Hepatocyte (in vitro differentiated cells): ENCODE results near the gene IGSF11. TPM values are rescaled to one million over a fixed set of nuclear protein-coding genes. Genes with fewer than 3 reads are reported as not detected.
A peak's percentile ranks its signal among the peaks of the same experiment; 100 is the strongest.
"Not testable (repeated sequence)": the region's sequence is repeated elsewhere in the genome, so short reads cannot be mapped to it uniquely, and the experiment has no call there.

Experiments used
- DNase-seq: peaks from one replicate; pipeline ENCODE4 v3.0.0-alpha.2; 2016; ENCODE audit warnings: low spot score
- H2AFZ ChIP-seq: fragments of 200-600 bp; sonication (generic); 2 replicates; pipeline ENCODE4 v1.6.0; 2016; ENCODE audit warnings: antibody characterized with exemption, mild to moderate bottlenecking
- H3K27ac ChIP-seq: fragments of 200-600 bp; sonication (generic); 2 replicates; pipeline ENCODE4 v1.5.1; 2016; ENCODE audit warnings: mild to moderate bottlenecking
- H3K27me3 ChIP-seq: fragments of 200-600 bp; sonication (generic); 2 replicates; pipeline ENCODE4 v1.6.1; 2016
- H3K36me3 ChIP-seq: fragments of 200-600 bp; sonication (generic); replicated peaks from 2 replicates; pipeline ENCODE4 v1.5.1; 2016; ENCODE audit warnings: low read depth; ENCODE audit not compliant: insufficient read depth
- H3K4me1 ChIP-seq: fragments of 200-600 bp; sonication (generic); 2 replicates; pipeline ENCODE4 v1.5.1; 2016; ENCODE audit warnings: mild to moderate bottlenecking, moderate library complexity; ENCODE audit not compliant: insufficient read depth
- H3K4me2 ChIP-seq: fragments of 200-600 bp; sonication (generic); 2 replicates; pipeline ENCODE4 v1.6.0; 2016
- H3K4me3 ChIP-seq: fragments of 200-600 bp; sonication (generic); 2 replicates; pipeline ENCODE4 v1.5.1; 2016; ENCODE audit warnings: mild to moderate bottlenecking
- H3K79me2 ChIP-seq: fragments of 200-600 bp; sonication (generic); 2 replicates; pipeline ENCODE4 v1.6.0; 2017; ENCODE audit warnings: mild to moderate bottlenecking
- H3K9me2 ChIP-seq: fragments of 200-600 bp; sonication (generic); replicated peaks from 2 replicates; pipeline ENCODE4 v1.6.0; 2017; ENCODE audit warnings: mild to moderate bottlenecking; ENCODE audit not compliant: insufficient read depth
- H3K9me3 ChIP-seq: fragments of 200-600 bp; sonication (generic); 2 replicates; pipeline ENCODE4 v1.5.1; 2016; ENCODE audit warnings: low read depth, mild to moderate bottlenecking
- H4K20me1 ChIP-seq: fragments of 200-600 bp; sonication (generic); 2 replicates; pipeline ENCODE4 v1.6.0; 2016; ENCODE audit warnings: mild to moderate bottlenecking; ENCODE audit not compliant: insufficient read depth, poor library complexity, severe bottlenecking
- CTCF ChIP-seq: fragments of 200-600 bp; sonication (generic); IDR thresholded peaks from 2 replicates; pipeline ENCODE4 v1.5.1; 2016; ENCODE audit warnings: antibody characterized with exemption, mild to moderate bottlenecking; ENCODE audit not compliant: poor library complexity
- EZH2 ChIP-seq: fragments of 200-600 bp; sonication (generic); IDR thresholded peaks from 2 replicates; pipeline ENCODE4 v1.6.1; 2016; ENCODE audit warnings: antibody characterized with exemption, mild to moderate bottlenecking, borderline replicate concordance
- EZH2phosphoT487 ChIP-seq: fragments of 200-600 bp; sonication (generic); IDR thresholded peaks from one replicate; pipeline ENCODE4 v1.6.1; 2018; ENCODE audit warnings: antibody characterized with exemption, mild to moderate bottlenecking, low read depth, moderate library complexity; ENCODE audit not compliant: unreplicated experiment, severe bottlenecking
- WGBS: methylation state at CpG from one replicate; pipeline ENCODE4 v1.1.6; 2016; ENCODE audit warnings: low lambda C conversion rate; ENCODE audit errors: missing lambda C conversion rate; 5-methylcytosine and 5-hydroxymethylcytosine counted together
- polyA plus RNA-seq: library from polyadenylated mRNA; unstranded; fragments of >200 nt; fragmentation: Nextera tagmentation; extraction: Ambion mirVana; gene quantifications from 2 replicates; pipeline ENCODE4 v1.2.1, GENCODE V29; 2016
- total RNA-seq: library from RNA; depleted of rRNA; stranded (reverse); fragments of >200 nt; gene quantifications from 2 replicates; pipeline ENCODE4 v1.2.3, GENCODE V29; 2014

The IGSF11 gene
- total and polyA plus RNA-seq, 2 experiments from 2014 or later, result 1.0 TPM; not detected in 1

- Histone ChIP-seq H3K9me3 (no peaks in the 10 kb centered on the region), H3K27me3 (peaks cover 26% of the 10 kb centered on the region), H3K4me3 (no peak overlapping the region), H4K20me1 (no peaks in the 10 kb centered on the region), H3K36me3 (no peaks in the 10 kb centered on the region), H3K79me2 (no peaks in the 10 kb centered on the region), H2AFZ (no peak overlapping the region), H3K27ac (no peak overlapping the region), H3K4me2 (no peak overlapping the region), H3K9me2 (no peaks in the 10 kb centered on the region), H3K4me1 (no peaks in the 10 kb centered on the region)
- peak; percentile 80 for DNase-seq
- 87% methylated on average over 3 of the region's 3 CpGs for WGBS
- peak; percentile 80 for TF ChIP-seq CTCF
- no peak for TF ChIP-seq EZH2
- TF ChIP-seq EZH2phosphoT487, result no peak
These were observed 152.2 kb downstream of the IGSF11 start for GRCh38 chr3:118882353-118882947.

GRCh38 chr3:118868051-118868450 is 166.6 kb downstream of the IGSF11 start:
- no peaks in the 10 kb centered on the region for H3K4me1 ChIP-seq
- no peaks in the 10 kb centered on the region for H4K20me1 ChIP-seq
- no peak overlapping the region for H3K4me3 ChIP-seq
- no peaks in the 10 kb centered on the region for H3K9me2 ChIP-seq
- no peak for DNase-seq
- no peaks in the 10 kb centered on the region for H3K9me3 ChIP-seq
- no peak overlapping the region for H3K27ac ChIP-seq
- H3K79me2 ChIP-seq, result no peaks in the 10 kb centered on the region
- no peaks in the 10 kb centered on the region for H3K36me3 ChIP-seq
- no peak for TF ChIP-seq CTCF
- no peak for TF ChIP-seq EZH2phosphoT487
- TF ChIP-seq EZH2, result no peak
- no peak overlapping the region for H2AFZ ChIP-seq
- no peaks in the 10 kb centered on the region for H3K27me3 ChIP-seq
- no peak overlapping the region for H3K4me2 ChIP-seq

GRCh38 chr3:118863731-118864322 is 170.8 kb downstream of the IGSF11 start:
- DNase-seq, result no peak
- Histone ChIP-seq H3K9me2 (no peaks in the 10 kb centered on the region), H3K4me1 (no peaks in the 10 kb centered on the region), H3K36me3 (no peaks in the 10 kb centered on the region), H3K4me2 (no peak overlapping the region), H3K79me2 (no peaks in the 10 kb centered on the region), H2AFZ (no peak overlapping the region), H3K9me3 (no peaks in the 10 kb centered on the region), H4K20me1 (no peaks in the 10 kb centered on the region), H3K4me3 (no peak overlapping the region), H3K27me3 (no peaks in the 10 kb centered on the region), H3K27ac (no peak overlapping the region)
- no peak for TF ChIP-seq EZH2
- WGBS, result 15% methylated on average over 1 of the region's 1 CpG

GRCh38 chr3:118859950-118860349 is 174.7 kb downstream of the IGSF11 start:
- no peaks in the 10 kb centered on the region for H4K20me1 ChIP-seq
- H3K9me2 ChIP-seq, result no peaks in the 10 kb centered on the region
- H3K36me3 ChIP-seq, result no peaks in the 10 kb centered on the region
- no peaks in the 10 kb centered on the region for H3K79me2 ChIP-seq
- no peak overlapping the region for H2AFZ ChIP-seq
- no peaks in the 10 kb centered on the region for H3K4me1 ChIP-seq
- 91% methylated on average over 1 of the region's 1 CpG for WGBS
- H3K9me3 ChIP-seq, result no peaks in the 10 kb centered on the region
- TF ChIP-seq CTCF (no peak), EZH2 (no peak), EZH2phosphoT487 (no peak)
- H3K27ac ChIP-seq, result no peak overlapping the region
- no peak for DNase-seq
- no peak overlapping the region for H3K4me2 ChIP-seq
- no peaks in the 10 kb centered on the region for H3K27me3 ChIP-seq
- H3K4me3 ChIP-seq, result no peak overlapping the region

GRCh38 chr3:118851466-118852193 is 183.0 kb downstream of the IGSF11 start:
- not testable (repeated sequence) for H3K27me3 ChIP-seq, H4K20me1 ChIP-seq, H3K9me2 ChIP-seq, H3K36me3 ChIP-seq, H3K4me2 ChIP-seq, H3K4me3 ChIP-seq, H3K4me1 ChIP-seq, H2AFZ ChIP-seq, H3K27ac ChIP-seq, DNase-seq, H3K9me3 ChIP-seq, H3K79me2 ChIP-seq
- 95% methylated on average over 12 of the region's 12 CpGs for WGBS
